SU-DHL-6 (cell line): ENCODE results near the gene MAPK12.

Experiments used
- CTCF ChIP-seq: fragments of 200-600 bp; sonication (generic); IDR thresholded peaks from one replicate; pipeline ENCODE4 v1.5.1; 2017; ENCODE audit warnings: antibody characterized with exemption, mild to moderate bottlenecking, low read length, moderate library complexity; ENCODE audit not compliant: insufficient read depth, poor library complexity, severe bottlenecking
- EZH2phosphoT487 ChIP-seq: fragments of 200-600 bp; sonication (generic), shearing (Covaris generic); conservative IDR thresholded peaks from 2 replicates; pipeline ENCODE4 v1.6.1; 2018; ENCODE audit warnings: mild to moderate bottlenecking, antibody characterized with exemption, low read length, moderate library complexity, mixed read lengths

DNA sequence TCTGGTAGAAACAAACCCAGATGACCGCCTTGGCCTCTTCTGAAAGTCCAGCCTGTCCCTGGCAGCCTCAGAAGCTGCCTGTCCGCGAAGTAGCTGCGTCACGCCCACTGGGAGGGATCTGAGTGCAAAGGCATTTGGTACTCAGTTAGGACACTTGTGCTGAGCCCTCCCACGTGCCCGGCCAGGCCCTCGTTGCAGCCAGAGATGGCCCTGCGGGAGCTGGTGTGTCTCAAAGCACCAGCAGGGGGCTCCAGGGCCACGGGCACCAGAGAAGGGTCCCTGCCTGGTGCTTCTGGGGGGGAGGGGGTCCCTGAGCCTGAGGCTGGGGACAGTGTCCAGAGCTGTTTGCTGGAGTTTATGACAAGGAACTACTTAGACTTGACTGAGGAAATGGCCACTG, 54.9 kb downstream of the MAPK12 start:
- TF ChIP-seq CTCF: peak; percentile 14
- no peak for TF ChIP-seq EZH2phosphoT487
